DOHH2 (cell line): ENCODE results near the gene SEPTIN7.

Source experiments
- H3F3A ChIP-seq: fragments of 200-600 bp; sonication (generic), shearing (Covaris generic); 2 replicates; pipeline ENCODE4 v1.6.0; 2016; ENCODE audit warnings: antibody characterized with exemption, mild to moderate bottlenecking; ENCODE audit not compliant: control insufficient read depth, insufficient read depth
- H3K27ac ChIP-seq: fragments of 200-600 bp; sonication (generic); 2 replicates; pipeline ENCODE4 v1.5.1; 2014; ENCODE audit warnings: low read depth, mild to moderate bottlenecking, low read length, moderate library complexity
- H3K27me3 ChIP-seq: fragments of 200-600 bp; sonication (generic); 2 replicates; pipeline ENCODE4 v1.6.1; 2014; ENCODE audit warnings: mild to moderate bottlenecking, low read length, mixed read lengths; ENCODE audit not compliant: control insufficient read depth
- H3K36me3 ChIP-seq: fragments of 200-600 bp; sonication (generic); 2 replicates; pipeline ENCODE4 v1.6.1; 2014; ENCODE audit warnings: mild to moderate bottlenecking, low read length, moderate library complexity, mixed read lengths; ENCODE audit not compliant: control insufficient read depth
- H3K4me1 ChIP-seq: fragments of 200-600 bp; sonication (generic); 2 replicates; pipeline ENCODE4 v1.6.1; 2014; ENCODE audit warnings: mild to moderate bottlenecking, low read length, mixed read lengths; ENCODE audit not compliant: control insufficient read depth
- H3K4me2 ChIP-seq: fragments of 200-600 bp; sonication (generic); 2 replicates; pipeline ENCODE4 v1.6.0; 2014; ENCODE audit warnings: mild to moderate bottlenecking, low read length, moderate library complexity
- H3K4me3 ChIP-seq: fragments of 200-600 bp; sonication (generic); 2 replicates; pipeline ENCODE4 v1.5.1; 2014; ENCODE audit warnings: mild to moderate bottlenecking, low read length, mixed read lengths
- H3K79me2 ChIP-seq: fragments of 200-600 bp; sonication (generic); 2 replicates; pipeline ENCODE4 v1.6.1; 2014; ENCODE audit warnings: mild to moderate bottlenecking, low read length, mixed read lengths; ENCODE audit not compliant: control insufficient read depth
- H3K9me2 ChIP-seq: fragments of 200-600 bp; sonication (generic); replicated peaks from 2 replicates; pipeline ENCODE4 v1.6.1; 2014; ENCODE audit warnings: mild to moderate bottlenecking, low read length, mixed read lengths; ENCODE audit not compliant: control insufficient read depth
- H3K9me3 ChIP-seq: fragments of 200-600 bp; sonication (generic); 2 replicates; pipeline ENCODE4 v1.6.1; 2014; ENCODE audit warnings: antibody characterized with exemption, low read length, mixed read lengths; ENCODE audit not compliant: control insufficient read depth, insufficient read depth
- H4K20me1 ChIP-seq: fragments of 200-600 bp; sonication (generic); 2 replicates; pipeline ENCODE4 v1.6.0; 2014; ENCODE audit warnings: low read depth, mild to moderate bottlenecking, antibody characterized with exemption, low read length, moderate library complexity; ENCODE audit not compliant: control insufficient read depth, insufficient read depth
- EZH2phosphoT487 ChIP-seq: fragments of 200-600 bp; sonication (generic); IDR thresholded peaks from 2 replicates; pipeline ENCODE4 v1.6.1; 2017; ENCODE audit warnings: borderline replicate concordance, mild to moderate bottlenecking, antibody characterized with exemption, low read length, moderate library complexity, mixed read lengths
- TF ChIP-seq, protein P1 (sequence below): fragments of 200-600 bp; sonication (generic); IDR thresholded peaks from one replicate; pipeline ENCODE4 v1.5.1; 2014; ENCODE audit warnings: antibody characterized with exemption, mild to moderate bottlenecking, low read depth, low read length; ENCODE audit not compliant: poor library complexity, severe bottlenecking

Gene SEPTIN7

DNA sequence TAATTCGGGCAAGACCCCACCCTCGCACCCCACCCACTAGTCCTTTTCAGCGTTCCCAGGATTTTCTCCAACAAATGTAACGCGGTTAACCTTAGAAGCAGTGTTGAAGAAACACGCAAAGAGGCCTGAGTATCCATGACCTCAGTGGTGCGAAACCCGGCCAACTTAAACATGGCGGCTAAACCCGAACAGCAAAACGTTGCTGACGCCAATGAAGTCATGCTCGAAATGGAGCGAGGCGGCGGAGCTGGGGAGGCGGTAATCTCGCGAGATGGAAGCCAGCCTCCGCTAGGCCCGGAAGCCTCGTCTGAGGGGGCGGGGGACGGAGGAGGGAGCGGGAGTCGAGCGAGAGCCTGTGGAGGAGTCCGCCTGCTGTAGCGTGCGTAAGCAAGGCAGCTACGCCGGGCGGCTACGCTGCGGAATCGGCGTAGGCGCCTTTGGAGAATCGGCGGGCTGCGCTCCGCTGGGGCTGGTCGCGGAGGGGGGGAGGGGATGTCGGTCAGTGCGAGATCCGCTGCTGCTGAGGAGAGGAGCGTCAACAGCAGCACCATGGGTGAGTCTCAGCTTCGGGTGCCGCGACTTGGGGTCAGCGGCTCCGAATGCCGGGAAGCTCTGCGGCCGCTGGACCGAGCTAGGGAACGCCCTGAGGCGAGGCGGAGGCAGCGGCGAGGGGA is at the start of gene SEPTIN7:
SEPTIN7 (plus strand) TSS at position 340 of the 674 bp plus-strand sequence; CDS start at position 493, 153 bp downstream.
- peaks cover 6% of the 10 kb centered on the region for H3F3A ChIP-seq
- no peaks in the 10 kb centered on the region for H3K9me2 ChIP-seq
- H3K36me3 ChIP-seq = peaks cover 46% of the 10 kb centered on the region
- H3K27me3 ChIP-seq = no peaks in the 10 kb centered on the region
- TF ChIP-seq, protein P1, sequence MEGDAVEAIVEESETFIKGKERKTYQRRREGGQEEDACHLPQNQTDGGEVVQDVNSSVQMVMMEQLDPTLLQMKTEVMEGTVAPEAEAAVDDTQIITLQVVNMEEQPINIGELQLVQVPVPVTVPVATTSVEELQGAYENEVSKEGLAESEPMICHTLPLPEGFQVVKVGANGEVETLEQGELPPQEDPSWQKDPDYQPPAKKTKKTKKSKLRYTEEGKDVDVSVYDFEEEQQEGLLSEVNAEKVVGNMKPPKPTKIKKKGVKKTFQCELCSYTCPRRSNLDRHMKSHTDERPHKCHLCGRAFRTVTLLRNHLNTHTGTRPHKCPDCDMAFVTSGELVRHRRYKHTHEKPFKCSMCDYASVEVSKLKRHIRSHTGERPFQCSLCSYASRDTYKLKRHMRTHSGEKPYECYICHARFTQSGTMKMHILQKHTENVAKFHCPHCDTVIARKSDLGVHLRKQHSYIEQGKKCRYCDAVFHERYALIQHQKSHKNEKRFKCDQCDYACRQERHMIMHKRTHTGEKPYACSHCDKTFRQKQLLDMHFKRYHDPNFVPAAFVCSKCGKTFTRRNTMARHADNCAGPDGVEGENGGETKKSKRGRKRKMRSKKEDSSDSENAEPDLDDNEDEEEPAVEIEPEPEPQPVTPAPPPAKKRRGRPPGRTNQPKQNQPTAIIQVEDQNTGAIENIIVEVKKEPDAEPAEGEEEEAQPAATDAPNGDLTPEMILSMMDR = no peak
- no peak for TF ChIP-seq EZH2phosphoT487
- peak within 1 kb of the TSS; percentile 83 for H3K4me3 ChIP-seq
- H3K4me2 ChIP-seq = peak within 1 kb of the TSS; percentile 88
- H3K9me3 ChIP-seq = no peaks in the 10 kb centered on the region
- peaks cover 37% of the 10 kb centered on the region for H4K20me1 ChIP-seq
- peaks cover 78% of the 10 kb centered on the region for H3K79me2 ChIP-seq
- peaks cover 48% of the 10 kb centered on the region for H3K4me1 ChIP-seq
- peak within 1 kb of the TSS; percentile 89 for H3K27ac ChIP-seq

DNA sequence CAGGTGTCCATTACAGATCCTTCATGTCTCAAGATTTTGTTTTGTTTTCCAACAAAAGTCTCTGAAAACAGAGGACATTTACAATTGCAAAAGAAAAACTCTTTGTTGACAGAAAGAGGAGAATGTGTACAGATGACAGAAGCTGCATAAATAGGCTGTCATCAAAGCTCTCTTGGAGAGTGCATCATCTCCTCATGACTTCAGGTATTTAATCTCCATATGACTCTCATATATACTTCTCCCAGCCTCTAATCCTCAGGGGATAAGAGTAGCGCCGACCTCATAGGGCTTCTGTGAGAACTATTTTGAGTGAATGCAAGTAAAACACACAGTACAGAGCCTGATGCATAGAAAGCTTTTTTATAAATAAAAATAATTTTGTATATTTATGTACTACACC is 48.1 kb upstream of the SEPTIN7 start:
- no peaks in the 10 kb centered on the region for H3F3A ChIP-seq
- H3K4me1 ChIP-seq = no peaks in the 10 kb centered on the region
- no peaks in the 10 kb centered on the region for H4K20me1 ChIP-seq
- TF ChIP-seq, protein P1 = no peak
- no peaks in the 10 kb centered on the region for H3K9me3 ChIP-seq
- H3K27ac ChIP-seq = no peak overlapping the region
- H3K9me2 ChIP-seq = no peaks in the 10 kb centered on the region
- H3K27me3 ChIP-seq = no peaks in the 10 kb centered on the region
- no peak overlapping the region for H3K4me3 ChIP-seq
- H3K79me2 ChIP-seq = no peaks in the 10 kb centered on the region
- H3K36me3 ChIP-seq = no peaks in the 10 kb centered on the region
- H3K4me2 ChIP-seq = no peak overlapping the region

DNA sequence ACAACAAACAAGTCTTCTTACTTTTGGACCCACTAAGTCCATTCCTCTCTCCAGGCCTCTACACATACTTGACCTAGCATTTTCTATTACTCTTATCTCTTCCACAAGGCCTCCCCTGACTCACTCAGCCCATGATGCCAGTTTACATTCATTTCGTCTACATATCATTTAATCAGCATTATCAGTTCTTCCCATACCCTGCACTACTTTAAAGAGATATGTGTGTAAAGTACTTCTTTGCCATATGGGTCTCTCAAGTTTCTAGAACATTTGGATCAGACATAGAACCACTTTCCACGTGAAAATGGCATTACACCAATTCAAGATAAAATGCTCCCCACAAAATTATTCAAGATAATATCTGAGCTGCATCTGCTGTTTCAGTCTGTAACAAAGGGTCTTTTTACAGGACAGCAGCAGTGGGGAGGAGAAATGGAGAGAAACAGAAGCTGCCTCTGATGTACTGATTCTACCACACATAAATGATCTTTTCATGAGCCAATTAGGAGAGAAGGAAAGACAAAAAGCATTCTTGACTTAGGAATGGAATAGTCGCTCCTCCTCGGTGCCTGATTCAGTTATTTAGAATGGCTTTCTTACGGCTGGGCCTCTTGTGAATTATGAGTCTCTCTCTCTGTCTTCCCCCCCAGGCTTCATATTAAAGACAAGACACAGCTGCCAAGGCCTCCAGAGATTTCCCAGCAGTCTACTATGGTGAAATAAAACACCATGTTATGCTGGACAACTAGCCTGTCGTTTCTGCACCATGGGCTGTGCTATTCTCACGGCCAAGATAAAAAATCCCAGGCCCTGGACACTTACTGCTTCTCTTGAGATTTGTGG is 46.9 kb upstream of the SEPTIN7 start:
- Histone ChIP-seq H3K9me2 (no peaks in the 10 kb centered on the region), H3K27me3 (no peaks in the 10 kb centered on the region), H3K4me3 (no peak overlapping the region), H3K4me1 (peaks cover 6% of the 10 kb centered on the region; the same call in 1 of the 2 replicates), H3K27ac (no peak overlapping the region), H3K9me3 (no peaks in the 10 kb centered on the region), H3K36me3 (no peaks in the 10 kb centered on the region), H3K79me2 (no peaks in the 10 kb centered on the region), H3K4me2 (no peak overlapping the region), H4K20me1 (no peaks in the 10 kb centered on the region), H3F3A (0 out of 2 replicates have a peak, but pooled peaks cover 2% of the 10 kb centered on the region)
- TF ChIP-seq, protein P1 = no peak
- TF ChIP-seq EZH2phosphoT487 = no peak
